ENCODE measurements around the gene CCDC158. TPM values are rescaled to one million over a fixed set of nuclear protein-coding genes. Genes with fewer than 3 reads are reported as not detected.

Gene CCDC158
- total and polyA plus RNA-seq, 10 of the 15 experiments (the other 5 are each of a cell fraction or from before 2014, with no cell fraction given), result not detected

GRCh38 chr4:76470064-76470463 lies 49.1 kb upstream of the CCDC158 start (continued):
- TF ChIP-seq SMC3 (IDR thresholded peaks at IDR 0.05; ENCODE audit: borderline replicate concordance, low read length) (no peak), HDAC2 (IDR thresholded peaks at IDR 0.05) (no peak)

GRCh38 chr4:76463568-76463967 lies 42.6 kb upstream of the CCDC158 start:
- H3K9ac ChIP-seq (ENCODE audit: control insufficient read depth, insufficient read depth, low read length), result no peak overlapping the region
- intact Hi-C loops (cut with micrococcal nuclease; ENCODE audit: unreplicated experiment), result no loop called here
- in situ Hi-C loops (cut with MboI), result no loop called here
- no peak overlapping the region for H2AFZ ChIP-seq (ENCODE audit: control insufficient read depth, low read depth, low read length)
- FAIRE-seq (no peak), ATAC-seq (no peak), DNase-seq (ENCODE audit: low read depth, low spot score) (no peak)
- H3K4me1 ChIP-seq (ENCODE audit: control insufficient read depth, insufficient read depth, low read length), result no peaks in the 10 kb centered on the region
- no peaks in the 10 kb centered on the region for H3K36me3 ChIP-seq (ENCODE audit: control insufficient read depth in 2 of 2, insufficient read depth in 2 of 2, low read length in 1 of 2)
- SMC1A ChIA-PET (ENCODE audit: uncharacterized antibody, unreplicated experiment), result interaction anchor here (0.9 kb wide), 1 partner anchor 146 kb away, joined by 3 read pairs; no protein-coding TSS in a partner anchor
- no peak overlapping the region for H3K4me3 ChIP-seq
- BruUV-seq (replicated peaks), result no TSS peak
- RAD21 ChIA-PET (ENCODE audit: unreplicated experiment), result no interaction called here
- CTCF ChIA-PET, result no interaction called here
- TF ChIP-seq SREBF1 (IDR thresholded peaks at IDR 0.05; ENCODE audit: low read length) (no peak), DPF2 (IDR thresholded peaks at IDR 0.05) (no peak), SUZ12 (IDR thresholded peaks at IDR 0.05; ENCODE audit: unreplicated experiment) (no peak), RELB (IDR thresholded peaks at IDR 0.05; ENCODE audit: low read depth) (no peak), SPI1 (IDR thresholded peaks at IDR 0.05; ENCODE audit: borderline replicate concordance, insufficient read depth, low read depth, low read length) (no peak), RCOR1 (conservative IDR thresholded peaks at IDR 0.05; ENCODE audit: low read depth, low read length) (no peak), CBX3 (IDR thresholded peaks at IDR 0.05; ENCODE audit: borderline replicate concordance, low read depth) (no peak), WRNIP1 (IDR thresholded peaks at IDR 0.05; ENCODE audit: borderline replicate concordance, low read depth, low read length) (no peak), NKRF (conservative IDR thresholded peaks at IDR 0.05) (no peak), CBFB (IDR thresholded peaks at IDR 0.05; ENCODE audit: low read depth) (no peak), POLR2AphosphoS5 (IDR thresholded peaks at IDR 0.05; ENCODE audit: low read length) (no peak)
- POLR2A ChIA-PET, result no interaction called here
- H3K9me3 ChIP-seq (replicated peaks; ENCODE audit: control insufficient read depth, insufficient read depth, low read length), result peaks cover 6% of the 10 kb centered on the region; the same call in 2 of the 3 replicates
- H4K20me1 ChIP-seq (ENCODE audit: control insufficient read depth, insufficient read depth), result no peaks in the 10 kb centered on the region
- no peaks in the 10 kb centered on the region for H3K27me3 ChIP-seq (replicated peaks in 1 of 2; ENCODE audit: control insufficient read depth in 2 of 2, insufficient read depth in 2 of 2, low read length in 1 of 2)
- WGBS (ENCODE audit: insufficient coverage, insufficient replicate concordance, low lambda C conversion rate, missing lambda C conversion rate), result 32% methylated on average over 2 of the region's 2 CpGs
- H3K79me2 ChIP-seq (ENCODE audit: control insufficient read depth, insufficient read depth, low read length), result no peaks in the 10 kb centered on the region
- no peak overlapping the region for H3K27ac ChIP-seq (ENCODE audit: control insufficient read depth, insufficient read depth)
- no peak overlapping the region for H3K4me2 ChIP-seq (ENCODE audit: control insufficient read depth, insufficient read depth)

Measured in GM12878 (cell line).